ENCODE data around the gene PPM1G. TPM values are rescaled to one million over a fixed set of nuclear protein-coding genes. Genes with fewer than 3 reads are reported as not detected.
A peak's percentile ranks its signal among the peaks of the same experiment; 100 is the strongest.

Gene PPM1G
- total RNA-seq, 1 donor, result 63.9 TPM

DNA sequence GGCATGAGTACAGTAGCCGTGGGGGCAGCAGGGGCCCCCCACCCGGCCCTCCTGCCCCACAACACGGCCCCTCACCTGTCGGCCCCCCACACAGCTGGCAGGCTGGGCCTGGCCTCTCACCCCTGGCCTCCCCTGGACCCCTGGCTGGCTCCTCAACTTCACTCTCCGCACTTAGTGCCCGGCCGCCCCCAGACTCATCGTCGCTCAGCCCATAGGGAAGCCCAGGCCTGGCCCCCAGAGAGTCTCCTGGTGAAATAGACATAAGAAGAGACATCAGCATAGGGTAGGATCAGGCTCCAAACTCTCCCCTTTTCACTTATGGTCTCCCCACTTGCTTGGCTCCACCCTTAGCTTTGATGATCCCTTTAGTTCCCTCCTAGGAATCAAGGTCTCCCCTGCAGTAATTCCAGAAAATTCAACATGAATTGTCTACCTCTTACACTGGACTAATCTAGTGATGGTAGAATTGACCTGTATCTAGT lies 30.5 kb downstream of the PPM1G start:
- no peak for DNase-seq (ENCODE audit: low read depth)
- no peak for TF ChIP-seq CTCF (IDR thresholded peaks at IDR 0.05; ENCODE audit: insufficient read depth, low read depth, low read length)
- H3K4me3 ChIP-seq (ENCODE audit: low read depth, low read length), result no peak overlapping the region

- no peak for DNase-seq (ENCODE audit: low read depth)
- H3K4me3 ChIP-seq (ENCODE audit: low read depth, low read length), result no peak overlapping the region
- TF ChIP-seq CTCF (IDR thresholded peaks at IDR 0.05; ENCODE audit: insufficient read depth, low read depth, low read length), result peak; percentile 27
Measured at GRCh38 chr2:27378096-27378808, 31.1 kb downstream of the PPM1G start.

GRCh38 chr2:27377618-27378095 lies 31.7 kb downstream of the PPM1G start:
- DNase-seq (ENCODE audit: low read depth), result no peak
- TF ChIP-seq CTCF (IDR thresholded peaks at IDR 0.05; ENCODE audit: insufficient read depth, low read depth, low read length), result no peak
- H3K4me3 ChIP-seq (ENCODE audit: low read depth, low read length), result no peak overlapping the region

GRCh38 chr2:27376866-27377617 lies 32.3 kb downstream of the PPM1G start:
- H3K4me3 ChIP-seq (ENCODE audit: low read depth, low read length), result no peak overlapping the region
- DNase-seq (ENCODE audit: low read depth), result no peak
- no peak for TF ChIP-seq CTCF (IDR thresholded peaks at IDR 0.05; ENCODE audit: insufficient read depth, low read depth, low read length)

- no peak for DNase-seq (ENCODE audit: low read depth)
- no peak overlapping the region for H3K4me3 ChIP-seq (ENCODE audit: low read depth, low read length)
- no peak for TF ChIP-seq CTCF (IDR thresholded peaks at IDR 0.05; ENCODE audit: insufficient read depth, low read depth, low read length)
Measured at GRCh38 chr2:27376151-27376865, 33.1 kb downstream of the PPM1G start.

- TF ChIP-seq CTCF (IDR thresholded peaks at IDR 0.05; ENCODE audit: insufficient read depth, low read depth, low read length), result no peak
- H3K4me3 ChIP-seq (ENCODE audit: low read depth, low read length), result no peak overlapping the region
- no peak for DNase-seq (ENCODE audit: low read depth)
Measured at GRCh38 chr2:27375513-27376099, 33.8 kb downstream of the PPM1G start.

Measured in fibroblast of villous mesenchyme (primary cell).